Stimulated activated CD8-positive, alpha-beta memory T cell treated with anti-CD3 and anti-CD28 coated beads, Interleukin-4, amount 100 ng/mL, for 4 hours (primary cell): ENCODE measurements around the gene GPR142.
A peak's percentile ranks its signal among the peaks of the same experiment; 100 is the strongest.

Source experiments
- DNase-seq, 2 donors: peaks; one replicate each; pipeline ENCODE4 v3.0.0-alpha.2; 2020; ENCODE audit warnings: low read depth in 2 of 2, low spot score in 1 of 2

Gene GPR142, protein sequence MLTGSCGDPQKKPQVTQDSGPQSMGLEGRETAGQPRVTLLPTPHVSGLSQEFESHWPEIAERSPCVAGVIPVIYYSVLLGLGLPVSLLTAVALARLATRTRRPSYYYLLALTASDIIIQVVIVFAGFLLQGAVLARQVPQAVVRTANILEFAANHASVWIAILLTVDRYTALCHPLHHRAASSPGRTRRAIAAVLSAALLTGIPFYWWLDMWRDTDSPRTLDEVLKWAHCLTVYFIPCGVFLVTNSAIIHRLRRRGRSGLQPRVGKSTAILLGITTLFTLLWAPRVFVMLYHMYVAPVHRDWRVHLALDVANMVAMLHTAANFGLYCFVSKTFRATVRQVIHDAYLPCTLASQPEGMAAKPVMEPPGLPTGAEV

DNA sequence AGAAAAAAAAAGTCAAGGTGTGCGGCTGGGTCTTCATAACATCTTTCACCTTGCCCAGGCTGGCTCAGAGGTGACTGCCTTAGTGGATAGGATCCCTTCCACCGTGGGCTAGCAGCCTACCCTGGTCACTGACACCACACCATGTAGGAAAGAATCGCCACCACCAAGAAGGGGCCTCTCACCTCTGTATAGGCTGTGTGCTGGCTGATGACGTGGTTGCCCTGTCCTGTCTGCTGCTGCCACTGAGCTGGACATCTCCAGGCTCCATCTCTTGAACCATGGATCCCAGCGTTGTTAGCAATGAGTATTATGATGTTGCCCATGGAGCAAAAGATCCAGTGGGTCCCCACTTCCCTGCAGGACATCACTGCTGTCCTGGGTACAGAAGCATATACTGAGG, at the start of gene GPR142:
Gene GPR142 (plus strand): TSS at position 301 of the 400 bp plus-strand sequence. CDS start 2,035 bp downstream, outside the sequence.
- no peak for DNase-seq

DNA sequence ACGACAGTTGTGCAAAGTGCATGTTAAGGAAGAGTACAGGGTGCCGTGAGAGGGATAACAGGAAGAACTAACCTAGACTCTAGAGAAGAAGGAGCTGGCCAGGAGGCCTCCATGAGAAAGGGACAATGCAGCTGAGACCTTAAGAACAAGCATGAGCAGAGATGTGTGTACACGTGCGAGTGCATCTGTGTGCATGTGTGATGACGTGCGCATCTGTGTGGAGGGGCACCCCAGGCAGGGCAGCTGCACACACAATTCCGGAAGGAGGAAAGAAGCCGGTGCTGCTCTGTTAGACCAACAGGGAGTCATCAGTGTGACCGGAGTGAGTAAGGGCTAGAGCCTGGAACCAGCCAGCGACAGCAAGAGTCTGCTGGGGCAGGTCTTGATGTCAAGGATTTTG, 48.9 kb upstream of the GPR142 start:
- no peak for DNase-seq

DNA sequence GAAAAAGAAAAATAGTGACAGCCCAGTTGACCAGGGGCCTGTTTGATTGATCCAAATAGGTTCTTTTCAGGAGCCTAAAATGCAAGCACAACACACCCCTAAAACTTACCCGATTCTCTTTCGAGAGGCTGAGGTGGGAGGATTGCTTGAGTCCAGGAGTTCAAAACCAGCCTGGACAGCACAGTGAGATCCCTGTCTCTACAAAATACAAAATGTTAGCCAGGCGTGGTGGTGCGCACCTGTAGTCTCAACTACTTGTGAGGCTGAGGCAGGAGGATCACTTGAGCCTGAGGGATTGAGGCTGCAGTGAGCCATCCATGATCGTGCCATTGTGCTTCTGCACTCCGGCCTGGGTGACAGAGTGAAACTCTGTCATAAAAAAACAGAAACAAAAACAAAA, 42.8 kb upstream of the GPR142 start:
- DNase-seq, result no peak

DNA sequence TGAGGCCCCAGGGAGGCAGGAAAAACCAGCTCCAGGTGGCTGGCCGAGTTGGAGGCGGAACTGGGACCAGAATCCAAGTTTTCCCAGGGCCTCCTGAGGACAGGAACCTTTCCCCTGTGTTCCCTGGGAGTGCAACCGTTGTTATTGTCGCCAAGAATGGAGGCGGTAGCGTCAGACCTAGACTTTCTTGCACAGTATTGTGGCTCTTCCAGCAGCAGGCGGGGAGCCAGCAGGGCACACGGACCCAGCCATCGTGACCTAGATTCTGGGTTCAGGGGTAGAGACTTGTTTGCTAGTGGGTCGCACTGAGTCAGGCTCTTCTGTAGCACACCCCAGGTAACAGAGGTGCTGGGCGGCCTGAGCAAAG, 41.9 kb upstream of the GPR142 start:
- no peak for DNase-seq

DNA sequence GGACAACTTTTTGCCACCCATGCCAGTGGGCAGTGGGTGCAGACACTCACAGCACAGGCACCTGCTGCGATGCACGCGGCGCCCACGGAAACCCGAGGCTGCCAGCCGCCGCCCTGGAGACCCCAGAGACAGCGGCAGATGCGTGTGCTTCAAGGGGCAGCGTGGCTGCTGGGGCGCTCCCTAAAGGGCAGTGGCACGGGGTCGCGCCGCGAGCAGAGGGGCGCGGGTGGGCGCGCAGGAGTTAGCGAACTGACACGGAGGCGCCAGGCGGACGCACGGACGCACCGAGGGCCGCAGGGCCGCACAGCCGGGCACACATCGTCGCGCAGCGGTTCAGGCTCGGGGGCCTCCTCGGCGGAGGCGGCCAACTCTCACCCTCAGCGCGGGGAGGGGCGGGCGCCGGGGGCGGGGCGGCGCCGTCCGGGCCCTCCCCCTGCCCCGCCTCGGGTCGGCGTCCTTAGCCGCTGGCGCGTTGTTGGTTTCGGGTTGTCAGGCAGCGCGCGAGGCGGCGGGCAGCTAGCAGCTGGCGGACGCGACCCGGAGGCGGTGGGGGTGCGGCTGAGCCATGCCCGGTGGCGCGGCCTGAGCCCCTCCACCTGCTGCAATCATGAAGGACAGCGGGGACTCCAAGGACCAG, 41.4 kb upstream of the GPR142 start, which contains the start of gene KIF19:
Gene KIF19 (plus strand): TSS at position 484 of the 637 bp plus-strand sequence. CDS start 124 bp downstream, at position 608.
- peak in 1 of 2 donors; percentile 28 for DNase-seq

DNA sequence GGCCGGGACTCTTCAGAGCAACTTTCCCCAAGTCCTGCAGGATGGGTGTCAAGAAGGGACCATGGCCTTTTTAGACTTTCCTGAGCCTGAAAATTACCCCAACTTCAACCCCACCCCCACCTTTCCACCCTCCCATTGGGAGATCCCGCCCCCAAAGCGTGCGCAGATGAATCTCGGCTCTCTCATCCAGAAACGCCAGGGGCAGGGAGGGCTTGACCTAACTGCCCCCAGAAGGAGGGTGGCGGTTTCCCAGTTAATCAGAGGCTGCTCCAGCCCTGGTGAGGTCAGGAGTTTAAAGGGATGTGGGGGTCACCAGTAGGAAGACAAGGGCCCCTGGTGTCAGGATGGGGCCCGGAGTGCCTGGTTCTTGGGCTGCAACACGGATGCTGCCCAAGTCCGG, 40.8 kb upstream of the GPR142 start:
- no peak for DNase-seq

DNA sequence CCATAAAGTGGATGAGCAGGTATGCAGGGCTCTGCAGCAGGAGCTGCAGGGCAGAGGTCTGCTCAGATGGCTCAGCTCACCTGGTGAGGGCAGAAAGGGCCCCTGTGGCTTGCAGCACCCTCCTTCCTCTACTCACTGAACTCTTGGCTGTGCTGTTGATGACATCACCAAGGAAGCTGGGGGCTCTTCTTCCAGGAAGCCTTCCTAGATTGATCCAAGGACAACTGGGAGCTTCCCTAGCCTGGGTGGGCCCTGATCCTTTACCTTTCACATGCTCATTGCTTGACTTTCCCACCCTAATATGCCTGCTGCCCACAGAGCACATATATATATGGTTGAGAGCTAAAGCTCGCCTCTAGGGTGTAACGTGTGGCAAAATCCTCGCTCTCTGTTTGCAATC, 38.8 kb upstream of the GPR142 start:
- DNase-seq, result no peak

DNA sequence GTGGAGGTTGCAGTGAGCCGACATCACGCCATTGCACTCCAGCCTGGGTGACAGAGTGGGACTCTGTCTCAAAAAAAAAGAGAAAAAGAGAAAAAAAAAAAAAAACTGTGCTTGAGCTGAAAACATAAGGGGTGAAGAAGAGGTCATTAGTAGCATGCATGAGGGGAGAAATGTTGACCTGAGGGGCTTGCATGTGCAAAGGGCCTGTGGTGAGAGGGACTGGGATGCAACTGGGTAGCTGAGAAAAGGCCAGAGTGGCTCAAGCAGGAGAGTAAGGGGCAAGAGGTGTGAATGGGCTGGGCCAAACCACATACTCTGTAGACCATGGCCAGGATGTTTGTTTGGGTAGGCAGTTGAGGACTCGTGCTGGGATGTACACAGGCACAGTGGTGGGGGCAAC, 37.9 kb upstream of the GPR142 start:
- DNase-seq, result no peak

DNA sequence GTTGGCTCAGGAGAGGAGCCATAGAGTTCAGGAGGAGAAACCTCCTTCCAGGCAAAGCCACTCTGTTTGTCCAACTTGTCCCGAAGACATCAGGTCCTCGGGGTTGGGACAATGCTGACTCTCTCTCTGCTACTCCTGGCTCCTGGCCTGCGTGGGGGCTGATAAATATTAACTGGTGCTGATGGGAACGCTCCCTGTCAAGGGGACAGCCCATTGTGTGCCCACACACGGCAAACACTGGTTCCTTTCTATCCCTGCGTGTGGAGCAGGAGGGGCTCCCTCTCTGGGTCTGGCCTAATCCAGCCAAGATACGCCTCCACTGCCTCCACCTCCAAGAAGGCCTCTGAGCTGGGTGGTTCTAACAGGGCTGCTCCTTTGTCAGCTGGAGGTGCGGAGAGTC, 36.9 kb upstream of the GPR142 start:
- DNase-seq, result no peak

DNA sequence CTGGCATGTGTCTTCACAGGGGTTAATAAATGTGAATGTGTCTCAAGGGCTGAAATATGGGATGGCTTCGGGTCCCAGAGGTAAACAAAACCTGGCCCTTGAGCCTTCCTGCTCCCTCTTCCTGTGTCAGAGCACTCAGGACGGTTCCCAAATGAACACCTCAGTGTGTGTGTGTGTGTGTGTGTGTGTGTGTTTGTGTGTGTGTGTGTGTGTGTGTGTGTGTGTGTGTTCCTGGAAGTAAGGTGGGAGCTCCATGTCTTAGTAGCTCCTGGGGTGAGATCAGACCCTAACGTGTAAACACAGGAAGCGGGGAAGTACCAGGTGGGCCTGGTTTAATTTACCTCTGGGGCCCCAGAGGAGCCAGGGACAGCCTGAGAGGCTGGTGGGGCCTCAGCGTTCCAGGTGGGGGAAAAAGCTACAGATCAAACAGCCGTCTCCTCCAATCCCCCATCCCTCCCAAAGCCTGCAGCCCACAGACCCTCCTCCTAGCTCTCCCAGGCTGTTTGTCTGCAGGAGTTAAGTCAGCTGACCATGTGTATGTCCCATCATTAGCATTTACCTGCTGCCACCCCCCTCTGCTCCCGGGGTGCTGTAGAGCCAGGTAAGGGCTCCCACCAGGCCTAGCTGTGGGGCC, 35.2 kb upstream of the GPR142 start:
- DNase-seq, result no peak

DNA sequence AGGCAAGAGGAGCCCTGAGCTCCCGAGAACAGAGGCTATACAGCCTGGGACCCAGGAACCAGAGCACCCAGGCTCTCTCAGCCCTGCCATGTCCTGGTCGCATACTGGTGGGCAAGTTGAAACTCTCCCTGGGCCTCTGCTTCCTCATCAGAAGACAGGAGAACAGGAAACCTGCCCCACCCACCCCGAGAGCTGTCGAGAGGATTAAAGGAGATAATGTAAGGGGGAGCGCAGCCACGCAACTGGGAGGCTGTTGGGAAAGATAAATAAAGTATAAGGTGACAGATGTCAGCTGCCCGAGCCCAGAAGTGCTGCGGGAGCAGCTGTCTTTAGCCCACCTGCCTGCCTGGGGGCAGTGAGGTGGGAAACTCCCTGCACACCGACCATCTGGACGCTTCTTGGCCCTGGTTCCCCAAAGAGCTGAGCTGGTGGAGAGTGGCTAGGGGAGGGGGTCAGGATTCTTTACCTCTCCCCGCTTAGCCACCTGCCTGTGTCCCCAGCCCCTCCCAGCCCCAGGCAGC, 34.5 kb upstream of the GPR142 start:
- no peak for DNase-seq

DNA sequence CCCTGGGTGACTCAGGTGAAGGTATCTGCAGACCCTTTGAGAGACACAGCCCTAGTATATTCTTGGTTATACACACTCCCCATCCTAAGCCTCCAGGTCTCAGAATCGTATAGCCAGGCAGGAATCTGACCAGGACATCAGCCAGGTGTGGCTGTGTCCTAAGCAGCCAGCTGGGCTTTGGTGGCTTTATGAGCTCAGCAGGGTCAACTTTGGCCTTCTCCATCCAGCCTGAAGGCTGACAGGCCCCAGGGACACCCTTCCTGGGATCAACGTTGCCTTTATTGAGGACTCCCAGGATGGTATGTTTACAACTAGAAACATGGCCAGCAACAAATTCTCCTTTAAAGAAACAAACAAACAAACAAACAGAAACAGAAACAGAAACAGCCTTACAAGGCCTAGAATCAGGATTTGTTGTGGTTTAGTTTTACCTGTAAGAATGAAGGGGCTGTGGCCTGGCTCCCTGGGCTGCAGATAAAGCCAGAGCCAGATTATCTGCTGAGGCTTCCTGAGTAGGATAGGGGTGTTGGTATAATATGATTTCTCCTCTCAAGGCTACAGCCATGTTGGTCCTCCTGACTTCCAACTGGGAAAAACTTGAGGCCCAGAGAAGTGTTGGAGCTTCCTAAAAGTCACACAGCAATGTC, 32.8 kb upstream of the GPR142 start:
- DNase-seq, result no peak

DNA sequence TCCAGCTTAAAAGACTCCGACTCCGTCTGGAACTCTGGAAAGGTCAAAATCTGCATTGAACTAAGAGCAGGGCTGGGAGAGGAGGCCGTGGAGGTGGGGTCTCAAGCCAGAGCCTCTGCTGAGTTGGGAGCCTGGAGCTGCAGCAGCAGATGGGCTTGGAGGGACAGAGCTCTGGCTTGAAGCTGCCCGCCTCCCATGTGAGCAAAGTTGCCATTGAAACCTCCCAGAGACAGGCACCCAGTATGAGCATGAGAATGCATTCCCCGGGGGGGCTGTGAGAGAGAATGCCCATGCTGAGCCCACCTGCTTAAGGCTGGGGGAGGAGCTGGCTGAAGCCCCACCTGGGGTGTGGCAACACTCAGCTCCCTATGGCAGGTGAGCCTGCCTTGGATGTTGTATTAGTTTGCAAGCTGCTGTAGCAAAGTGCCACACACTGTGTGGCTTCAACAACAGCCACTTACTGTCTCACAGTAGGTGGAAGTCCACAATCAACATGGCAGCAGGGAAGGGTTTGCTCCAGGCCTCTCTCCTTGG, 31.7 kb upstream of the GPR142 start:
- DNase-seq, result no peak

DNA sequence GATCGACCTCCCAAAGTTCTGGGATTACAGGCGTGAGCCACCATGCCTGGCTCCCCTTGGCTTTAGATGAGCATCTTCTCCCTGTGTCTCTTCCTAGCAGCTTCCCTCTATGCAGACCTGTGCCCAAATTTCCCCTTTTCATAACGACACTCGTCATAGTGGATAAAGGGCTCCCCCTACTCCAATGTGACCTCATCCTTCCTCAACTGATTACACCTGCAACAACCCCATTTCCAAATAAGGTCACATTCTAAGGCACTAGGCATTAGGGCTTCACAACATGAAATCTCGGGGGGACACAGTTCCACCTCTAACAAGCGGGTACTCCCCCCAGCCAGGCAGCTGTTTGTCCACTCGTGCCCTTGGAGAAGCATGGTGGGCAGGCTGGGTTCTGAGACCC, 31.0 kb upstream of the GPR142 start:
- DNase-seq, result no peak

DNA sequence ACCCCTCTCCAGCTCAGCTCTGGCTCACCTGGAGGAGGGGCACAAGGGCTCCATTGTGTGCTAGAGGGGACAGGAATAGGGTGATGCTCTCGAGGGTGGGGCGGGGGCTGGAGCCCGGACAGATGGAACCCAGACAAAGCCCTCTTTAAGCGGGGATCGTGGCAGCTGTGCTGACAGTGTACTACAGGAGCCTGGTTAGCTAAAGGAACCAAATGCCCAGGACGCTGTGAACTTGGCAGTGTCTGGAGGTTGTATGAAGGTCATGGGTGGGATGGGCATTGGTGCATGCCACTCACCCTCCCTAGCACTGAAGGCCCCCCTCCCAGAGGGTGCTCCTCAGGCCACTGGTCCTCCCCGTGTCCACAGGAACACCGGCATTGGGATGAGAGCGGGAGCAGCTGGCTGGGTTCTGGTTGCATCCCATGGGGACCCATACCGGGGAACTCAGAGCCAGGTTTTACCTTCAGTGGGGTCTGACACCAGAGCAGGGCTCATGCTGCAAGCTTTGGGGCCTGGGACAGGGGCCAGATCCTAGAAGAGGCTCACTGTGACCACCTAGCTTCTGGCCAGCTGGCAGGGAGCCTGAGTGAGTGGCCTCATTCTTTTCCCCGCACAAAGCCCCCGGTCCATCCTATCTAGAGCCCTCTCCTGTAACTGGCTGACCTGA, 29.3 kb upstream of the GPR142 start:
- no peak for DNase-seq

DNA sequence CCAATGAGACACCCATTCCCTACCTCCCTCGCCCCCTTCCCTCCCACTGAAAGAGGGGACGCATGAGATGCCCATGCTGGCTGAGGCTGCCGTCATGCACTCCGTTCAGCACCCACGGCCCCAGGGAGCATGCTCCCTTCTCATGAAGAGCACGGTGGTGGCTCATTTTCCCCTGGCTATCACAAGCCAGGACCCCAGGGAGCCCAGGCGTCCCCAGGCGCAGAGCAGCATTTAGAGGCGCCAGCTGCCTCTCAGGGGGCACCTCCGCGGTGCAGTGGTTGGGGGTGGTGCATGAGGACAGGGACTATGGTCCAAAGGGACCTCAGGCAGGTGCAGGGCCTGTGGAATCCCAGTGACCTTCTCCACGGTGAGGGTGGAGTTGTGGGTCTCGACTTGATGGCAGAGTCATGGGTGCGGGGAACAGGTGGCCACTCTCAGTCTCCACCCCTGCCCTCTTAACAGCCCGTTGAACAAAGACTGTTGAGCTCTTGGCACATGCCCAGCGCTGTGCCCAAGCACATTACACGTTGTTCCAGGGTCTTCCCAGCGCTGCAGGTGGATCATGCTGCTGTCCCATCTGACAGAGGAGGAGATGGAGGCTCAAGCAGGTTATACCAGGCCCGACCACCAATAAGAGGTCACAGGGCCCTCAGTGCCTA, 27.6 kb upstream of the GPR142 start:
- DNase-seq, result no peak

DNA sequence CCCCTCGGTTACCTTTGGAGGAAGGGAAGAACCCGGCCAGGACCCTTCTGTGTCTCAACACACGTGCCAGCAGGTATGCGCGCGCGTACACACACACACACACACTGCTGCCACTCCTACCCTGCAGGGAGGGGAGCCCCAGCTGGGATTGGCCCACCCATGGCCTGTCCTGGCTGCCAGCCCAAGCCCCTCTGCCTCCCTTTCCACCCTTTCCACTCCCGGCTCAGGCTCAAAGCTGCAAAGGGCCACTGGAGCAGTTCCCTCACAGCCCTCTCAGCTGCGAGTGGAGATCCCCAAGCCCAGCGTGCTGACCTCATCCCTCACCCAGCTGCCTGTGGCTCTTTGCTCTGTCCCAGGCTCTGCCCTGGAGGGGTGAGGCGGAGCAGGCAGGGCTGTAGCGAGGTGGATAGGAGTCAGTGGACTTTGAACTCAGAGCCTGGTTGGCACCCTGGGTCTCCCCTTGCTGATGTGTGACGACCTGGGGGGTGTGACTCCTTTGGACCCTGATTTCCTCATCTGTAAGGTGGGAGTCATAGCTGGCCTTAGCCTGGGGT, 26.8 kb upstream of the GPR142 start:
- DNase-seq, result no peak

DNA sequence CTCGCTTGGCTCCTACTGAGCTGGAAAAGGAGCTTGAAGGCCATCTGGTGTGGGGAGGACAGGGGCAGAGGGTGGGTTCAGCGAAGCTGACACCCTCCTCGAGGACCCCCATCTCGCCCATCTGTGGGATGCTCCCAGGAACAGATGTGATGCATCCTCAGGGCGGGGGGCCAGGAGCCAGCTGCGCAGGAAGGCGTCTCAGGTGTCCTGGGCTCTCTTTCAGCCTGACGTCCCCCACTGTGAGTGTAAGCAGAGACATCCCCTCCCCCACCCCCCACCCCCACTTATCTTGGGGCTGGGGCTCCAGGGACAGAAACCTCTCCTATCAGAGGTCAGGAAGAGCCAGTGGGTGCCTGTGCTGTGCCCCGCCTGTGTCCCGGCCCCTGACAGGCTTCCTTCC, 25.1 kb upstream of the GPR142 start:
- DNase-seq, result no peak

DNA sequence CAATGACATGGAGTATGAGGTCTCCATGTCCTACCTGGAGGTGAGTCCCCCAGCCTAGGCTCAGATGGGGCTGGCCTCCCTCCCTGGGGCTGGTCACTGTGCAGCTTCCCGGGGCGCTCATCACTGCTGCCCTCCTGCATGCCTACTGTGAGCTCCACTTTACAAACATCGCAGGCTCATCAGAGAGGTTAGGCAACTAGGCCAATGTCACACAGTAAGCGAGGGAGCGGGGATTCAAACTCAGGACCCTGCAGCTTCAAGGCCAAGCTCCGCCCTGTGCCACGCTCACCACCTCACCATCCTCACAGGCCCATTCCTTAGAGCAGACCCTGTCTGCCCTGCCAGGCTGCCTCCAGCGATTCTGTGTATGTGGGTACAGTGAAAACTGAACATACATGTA, 24.2 kb upstream of the GPR142 start:
- no peak for DNase-seq
